H9 (cell line): ENCODE results near the gene FBXO22. TPM values are rescaled to one million over a fixed set of nuclear protein-coding genes. Genes with fewer than 3 reads are reported as not detected.
"Not testable (repeated sequence)": the region's sequence is repeated elsewhere in the genome, so short reads cannot be mapped to it uniquely, and the experiment has no call there.

Experiments
- DNase-seq: peaks from one replicate; pipeline ENCODE4 v3.0.0-alpha.2; 2017
- H2AFZ ChIP-seq: one replicate; pipeline ENCODE4 v1.6.1; 2013; ENCODE audit warnings: mild to moderate bottlenecking, low read length, control low read depth, moderate library complexity
- H2AK5ac ChIP-seq: 2 replicates; pipeline ENCODE4 v1.6.1; 2013; ENCODE audit warnings: low read length, control low read depth, mixed read lengths; ENCODE audit not compliant: insufficient read length
- H2BK120ac ChIP-seq: one replicate; pipeline ENCODE4 v1.6.1; 2013; ENCODE audit warnings: low read depth, mild to moderate bottlenecking, low read length, control low read depth, inconsistent platforms; ENCODE audit not compliant: poor library complexity, severe bottlenecking
- H2BK12ac ChIP-seq: 2 replicates; pipeline ENCODE4 v1.6.1; 2013; ENCODE audit warnings: low read length, control low read depth, mixed read lengths, low read depth; ENCODE audit not compliant: insufficient read length
- H2BK15ac ChIP-seq: 2 replicates; pipeline ENCODE4 v1.6.1; 2013; ENCODE audit warnings: low read depth, low read length, control low read depth
- H2BK20ac ChIP-seq: one replicate; pipeline ENCODE4 v1.6.1; 2013; ENCODE audit warnings: low read depth, mild to moderate bottlenecking, low read length, control low read depth, inconsistent platforms; ENCODE audit not compliant: poor library complexity, severe bottlenecking
- H2BK5ac ChIP-seq: 2 replicates; pipeline ENCODE4 v1.6.1; 2013; ENCODE audit warnings: low read length, control low read depth, mixed read lengths; ENCODE audit not compliant: insufficient read length
- H3K14ac ChIP-seq: 2 replicates; pipeline ENCODE4 v1.6.1; 2013; ENCODE audit warnings: low read length, control low read depth; ENCODE audit not compliant: insufficient read depth
- H3K18ac ChIP-seq: 2 replicates; pipeline ENCODE4 v1.6.1; 2013; ENCODE audit warnings: low read depth, mild to moderate bottlenecking, mixed read lengths, low read length, control low read depth; ENCODE audit not compliant: insufficient read length
- H3K23ac ChIP-seq: 2 replicates; pipeline ENCODE4 v1.6.1; 2013; ENCODE audit warnings: low read length, control low read depth, mixed read lengths, low read depth; ENCODE audit not compliant: insufficient read length
- H3K23me2 ChIP-seq: 2 replicates; pipeline ENCODE4 v1.6.1; 2013; ENCODE audit warnings: low read depth, mild to moderate bottlenecking, mixed read lengths, low read length, control low read depth; ENCODE audit not compliant: insufficient read length, poor library complexity, severe bottlenecking
- H3K27ac ChIP-seq: 2 replicates; pipeline ENCODE4 v1.5.1; 2013; ENCODE audit warnings: low read length, control low read depth, mixed read lengths, low read depth; ENCODE audit not compliant: insufficient read length
- H3K27me3 ChIP-seq: 2 replicates; pipeline ENCODE4 v1.6.1; 2013; ENCODE audit warnings: low read length, control low read depth, inconsistent platforms; ENCODE audit not compliant: insufficient read depth
- H3K4ac ChIP-seq: 2 replicates; pipeline ENCODE4 v1.6.1; 2013; ENCODE audit warnings: low read depth, mild to moderate bottlenecking, control low read depth, inconsistent platforms, low read length, moderate library complexity
- H3K4me1 ChIP-seq: 2 replicates; pipeline ENCODE4 v1.6.1; 2013; ENCODE audit warnings: low read length, control low read depth, inconsistent platforms; ENCODE audit not compliant: insufficient read depth
- H3K4me2 ChIP-seq: 2 replicates; pipeline ENCODE4 v1.6.1; 2013; ENCODE audit warnings: low read length, control low read depth, mixed read lengths; ENCODE audit not compliant: insufficient read length, insufficient read depth
- H3K56ac ChIP-seq: 2 replicates; pipeline ENCODE4 v1.6.1; 2013; ENCODE audit warnings: low read depth, mild to moderate bottlenecking, mixed read lengths, low read length, control low read depth; ENCODE audit not compliant: insufficient read length
- H3K79me1 ChIP-seq: 2 replicates; pipeline ENCODE4 v1.6.1; 2013; ENCODE audit warnings: low read depth, mild to moderate bottlenecking, moderate library complexity, low read length, control low read depth, inconsistent platforms; ENCODE audit not compliant: insufficient read depth, poor library complexity, severe bottlenecking
- H3K79me2 ChIP-seq: 2 replicates; pipeline ENCODE4 v1.6.1; 2013; ENCODE audit warnings: low read length, control low read depth, inconsistent platforms; ENCODE audit not compliant: insufficient read depth
- H3K9ac ChIP-seq: 2 replicates; pipeline ENCODE4 v1.6.1; 2013; ENCODE audit warnings: low read length, control low read depth, mixed read lengths; ENCODE audit not compliant: insufficient read length; ENCODE audit errors: extremely low read depth
- H3K9me3 ChIP-seq: one replicate; pipeline ENCODE4 v1.6.1; 2013; ENCODE audit warnings: low read depth, low read length, inconsistent platforms; ENCODE audit not compliant: control insufficient read depth
- H3T11ph ChIP-seq: one replicate; pipeline ENCODE4 v1.6.1; 2013; ENCODE audit warnings: mild to moderate bottlenecking, low read length, control low read depth, inconsistent platforms
- H4K20me1 ChIP-seq: one replicate; pipeline ENCODE4 v1.6.1; 2013; ENCODE audit not compliant: control insufficient read depth, insufficient read length, insufficient read depth
- H4K5ac ChIP-seq: 2 replicates; pipeline ENCODE4 v1.6.1; 2013; ENCODE audit warnings: low read depth, mild to moderate bottlenecking, mixed read lengths, low read length, control low read depth; ENCODE audit not compliant: insufficient read length
- H4K8ac ChIP-seq: replicated peaks from 2 replicates; pipeline ENCODE4 v1.6.1; 2013; ENCODE audit warnings: low read length, control low read depth, mixed read lengths, low read depth; ENCODE audit not compliant: insufficient read length
- H4K91ac ChIP-seq: 2 replicates; pipeline ENCODE4 v1.6.1; 2013; ENCODE audit warnings: low read depth, mild to moderate bottlenecking, moderate library complexity, mixed read lengths, low read length, control low read depth; ENCODE audit not compliant: insufficient read length
- H3K27ac Mint-ChIP-seq, 3 experiments: 2 replicates in 2 of 3; 3 replicates in 1 of 3; pipeline ENCODE4 v1.8.0; 2020 to 2021; ENCODE audit warnings: mixed read lengths in 3 of 3, mild to moderate bottlenecking in 1 of 3, moderate library complexity in 1 of 3
- H3K27me3 Mint-ChIP-seq: 2 replicates; pipeline ENCODE4 v1.8.0; 2021; ENCODE audit warnings: low read depth, mild to moderate bottlenecking, moderate library complexity, mixed read lengths
- H3K36me3 Mint-ChIP-seq, 3 experiments: 2 replicates in 2 of 3; 3 replicates in 1 of 3; pipeline ENCODE4 v1.8.0; 2020 to 2021; ENCODE audit warnings: low read depth in 3 of 3, mixed read lengths in 3 of 3; ENCODE audit not compliant: insufficient read depth in 1 of 3
- H3K4me1 Mint-ChIP-seq, 2 experiments: 2 replicates each; pipeline ENCODE4 v1.8.0; 2020; ENCODE audit warnings: mixed read lengths in 2 of 2
- H3K4me3 Mint-ChIP-seq, 2 experiments: 2 replicates in 1 of 2; 3 replicates in 1 of 2; pipeline ENCODE4 v1.8.0; 2020 to 2021; ENCODE audit warnings: mild to moderate bottlenecking in 2 of 2, mixed read lengths in 2 of 2, moderate library complexity in 1 of 2
- H3K9me3 Mint-ChIP-seq, 2 experiments: 2 replicates in 1 of 2; 3 replicates in 1 of 2; pipeline ENCODE4 v1.8.0; 2020; ENCODE audit warnings: mild to moderate bottlenecking in 2 of 2, mixed read lengths in 2 of 2, moderate library complexity in 1 of 2
- CTCF ChIP-seq: fragments of 200-600 bp; sonication (generic); conservative IDR thresholded peaks from 3 replicates; pipeline ENCODE4 v1.8.0; 2021; ENCODE audit warnings: antibody characterized with exemption, mild to moderate bottlenecking
- WGBS: extraction: QIAGEN DNeasy Blood & Tissue Kit; methylation state at CpG from one replicate; pipeline ENCODE4 v1.1.7; 2013; ENCODE audit warnings: missing lambda C conversion rate, low lambda C conversion rate, mixed read lengths; ENCODE audit not compliant: insufficient read length; ENCODE audit errors: extremely low coverage; 5-methylcytosine and 5-hydroxymethylcytosine counted together
- total RNA-seq: library from RNA; stranded (reverse); gene quantifications from 2 replicates; pipeline ENCODE4 v1.2.1, GENCODE V29; 2021

FBXO22 gene
- total RNA-seq, 1 experiment from 2014 or later, result 59.9 TPM

- peaks cover 69 to 72% of the 10 kb centered on the region in 2 experiments for H3K4me1 Mint-ChIP-seq
These were observed 34.2 kb upstream of the FBXO22 start for GRCh38 chr15:75869446-75869845.

GRCh38 chr15:75871589-75871988 is 32.1 kb upstream of the FBXO22 start:
- not testable (repeated sequence) for H3K56ac ChIP-seq, H3K23ac ChIP-seq, H3K27ac ChIP-seq, H3T11ph ChIP-seq, H3K9ac ChIP-seq, H3K4ac ChIP-seq, H3K79me2 ChIP-seq, H2BK15ac ChIP-seq, H3K9me3 Mint-ChIP-seq, H4K8ac ChIP-seq, H2BK120ac ChIP-seq, H4K91ac ChIP-seq, H3K27me3 Mint-ChIP-seq, H4K20me1 ChIP-seq, H3K4me3 Mint-ChIP-seq, H2BK12ac ChIP-seq, H2AK5ac ChIP-seq, H3K14ac ChIP-seq, H3K9me3 ChIP-seq, H3K4me2 ChIP-seq, H3K23me2 ChIP-seq, H3K18ac ChIP-seq, H4K5ac ChIP-seq, H2BK5ac ChIP-seq, DNase-seq, H2BK20ac ChIP-seq, H3K79me1 ChIP-seq, H2AFZ ChIP-seq, H3K27me3 ChIP-seq
- Mint-ChIP-seq H3K27ac (peak overlapping the region; percentile 54 to 88 (median 70); a peak in 6 of 7 replicates), H3K4me1 (peaks cover 65 to 66% of the 10 kb centered on the region in 2 experiments), H3K36me3 (peaks cover 29 to 54% (median 49%) of the 10 kb centered on the region in 3 experiments)
- H3K4me1 ChIP-seq, result peaks cover 12% of the 10 kb centered on the region
- 100% methylated on average over 1 of the region's 1 CpG for WGBS

More at GRCh38 chr15:75869446-75869845, 34.2 kb upstream of the FBXO22 start:
- no peaks in the 10 kb centered on the region for H3K79me2 ChIP-seq
- no peak overlapping the region; a peak in 1 of 5 replicates for H3K4me3 Mint-ChIP-seq
- no peaks in the 10 kb centered on the region for H3K79me1 ChIP-seq
- no peak for TF ChIP-seq CTCF
- peaks cover 12% of the 10 kb centered on the region for H3K4me1 ChIP-seq
- no peaks in the 10 kb centered on the region for H3K27me3 Mint-ChIP-seq
- H4K8ac ChIP-seq, result no peak overlapping the region
- H3T11ph ChIP-seq, result no peak overlapping the region
- no peak overlapping the region for H3K56ac ChIP-seq
- no peak overlapping the region for H2BK5ac ChIP-seq
- H4K5ac ChIP-seq, result no peak overlapping the region
- H3K27me3 ChIP-seq, result no peaks in the 10 kb centered on the region
- H3K4me2 ChIP-seq, result no peak overlapping the region
- no peak overlapping the region for H2AK5ac ChIP-seq
- no peak overlapping the region for H3K23ac ChIP-seq
- H3K23me2 ChIP-seq, result no peaks in the 10 kb centered on the region
- no peak overlapping the region for H2BK20ac ChIP-seq
- H3K9ac ChIP-seq, result no peak overlapping the region
- no peak overlapping the region for H3K27ac ChIP-seq
- no peak overlapping the region for H3K4ac ChIP-seq
- H3K9me3 ChIP-seq, result no peaks in the 10 kb centered on the region
- H2BK120ac ChIP-seq, result no peak overlapping the region
- no peak overlapping the region for H2AFZ ChIP-seq
- no peak overlapping the region for H4K91ac ChIP-seq
- H3K27ac Mint-ChIP-seq, result peak overlapping the region in 1 of 3 experiments; percentile 70; a peak in 1 of 7 replicates
- no peak overlapping the region for H3K14ac ChIP-seq
- no peak overlapping the region for H3K18ac ChIP-seq
- H3K36me3 Mint-ChIP-seq, result peaks cover 18 to 39% (median 38%) of the 10 kb centered on the region in 3 experiments
- no peak overlapping the region for H2BK15ac ChIP-seq
- no peaks in the 10 kb centered on the region for H4K20me1 ChIP-seq
- H3K9me3 Mint-ChIP-seq, result no peaks in the 10 kb centered on the region
- no peak for DNase-seq
- no peak overlapping the region for H2BK12ac ChIP-seq
